Measurements from ENCODE around the gene LANCL1.

- TF ChIP-seq CTCF (IDR thresholded peaks at IDR 0.05) = no peak
- no peak for TF ChIP-seq POLR2A (IDR thresholded peaks at IDR 0.05)
Observed at GRCh38 chr2:210517264-210517663, 40.7 kb upstream of the LANCL1 start.
